OCI-LY7 (cell line): ENCODE measurements around the gene SMIM38. TPM values are rescaled to one million over a fixed set of nuclear protein-coding genes. Genes with fewer than 3 reads are reported as not detected.

ENCODE experiments used
- BruUV-seq: library from RNA; stranded (reverse); fragments of 400-500 nt; replicated peaks from 2 replicates; lab custom pipeline; 2021; lab: Mats Ljungman, UMichigan
- CTCF ChIA-PET: fragments of 300-600 bp; sonication (Branson Sonifier 250); formaldehyde crosslinking; loops from one replicate; lab custom pipeline; 2022; ENCODE audit warnings: antibody characterized with exemption; ENCODE audit not compliant: unreplicated experiment; lab: Charles Lee
- POLR2A ChIA-PET: fragments of 300-600 bp; sonication (Branson Sonifier 250); formaldehyde crosslinking; loops from one replicate; lab custom pipeline; 2022; ENCODE audit warnings: antibody characterized with exemption; lab: Charles Lee
- DNase-seq: peaks from one replicate; pipeline ENCODE4 v3.0.0-alpha.2; 2015; ENCODE audit warnings: low spot score
- H2AFZ ChIP-seq: fragments of 200-600 bp; sonication (generic), shearing (Covaris generic); 2 replicates; pipeline ENCODE4 v1.6.1; 2014; ENCODE audit warnings: mild to moderate bottlenecking, antibody characterized with exemption, low read length, moderate library complexity
- H3K27ac ChIP-seq: fragments of 200-600 bp; sonication (generic); 2 replicates; pipeline ENCODE4 v1.5.1; 2014; ENCODE audit warnings: mixed run types, low read depth, mild to moderate bottlenecking, moderate library complexity, low read length, inconsistent platforms; ENCODE audit not compliant: poor library complexity, severe bottlenecking
- H3K36me3 ChIP-seq: fragments of 200-600 bp; sonication (generic); 2 replicates; pipeline ENCODE4 v1.6.1; 2014; ENCODE audit warnings: mild to moderate bottlenecking, antibody characterized with exemption, low read length, moderate library complexity, mixed read lengths; ENCODE audit not compliant: insufficient read depth
- H3K4me1 ChIP-seq: fragments of 200-600 bp; sonication (generic); 2 replicates; pipeline ENCODE4 v1.5.1; 2014; ENCODE audit warnings: mild to moderate bottlenecking, low read length; ENCODE audit not compliant: insufficient read depth, poor library complexity, severe bottlenecking
- H3K4me2 ChIP-seq: fragments of 200-600 bp; sonication (generic); 2 replicates; pipeline ENCODE4 v1.6.1; 2014; ENCODE audit warnings: mild to moderate bottlenecking, low read length
- H3K4me3 ChIP-seq: fragments of 200-600 bp; sonication (generic); 2 replicates; pipeline ENCODE4 v1.5.1; 2014; ENCODE audit warnings: mild to moderate bottlenecking, low read depth, low read length; ENCODE audit not compliant: poor library complexity, severe bottlenecking
- H3K79me2 ChIP-seq: fragments of 200-600 bp; sonication (generic); 2 replicates; pipeline ENCODE4 v1.6.1; 2016; ENCODE audit warnings: low read depth, mild to moderate bottlenecking, low read length, moderate library complexity, mixed read lengths; ENCODE audit not compliant: insufficient read depth
- H3K9me2 ChIP-seq: fragments of 200-600 bp; sonication (generic); 2 replicates; pipeline ENCODE4 v1.6.1; 2016; ENCODE audit warnings: mild to moderate bottlenecking, low read length, mixed read lengths; ENCODE audit not compliant: insufficient read depth
- H3K9me3 ChIP-seq: fragments of 200-600 bp; sonication (generic); 2 replicates; pipeline ENCODE4 v1.6.1; 2014; ENCODE audit warnings: mild to moderate bottlenecking, mixed run types, low read length, mixed read lengths
- H4K20me1 ChIP-seq: fragments of 200-600 bp; sonication (generic); 2 replicates; pipeline ENCODE4 v1.6.1; 2014; ENCODE audit warnings: mild to moderate bottlenecking, antibody characterized with exemption, low read length, moderate library complexity, mixed read lengths; ENCODE audit not compliant: insufficient read depth
- EZH2phosphoT487 ChIP-seq: fragments of 200-600 bp; sonication (generic); IDR thresholded peaks from 2 replicates; pipeline ENCODE4 v1.6.1; 2018; ENCODE audit warnings: low read depth, borderline replicate concordance, mild to moderate bottlenecking, mixed run types, antibody characterized with exemption, low read length, moderate library complexity, mixed read lengths
- intact Hi-C: fragments of 100-400 bp; cut with micrococcal nuclease; formaldehyde crosslinking; loops from one replicate; pipeline ENCODE4 v1.10.0; 2022; ENCODE audit not compliant: unreplicated experiment
- total RNA-seq, 2 experiments: library from RNA; depleted of rRNA in 1 of 2; stranded (reverse); fragments of >200 nt in 1 of 2; shearing (Covaris generic) in 1 of 2; gene quantifications; 2 replicates each; pipeline ENCODE4 v1.2.3, GENCODE V29; 2014 to 2022
- TF ChIP-seq, protein P1 (sequence below): fragments of 200-600 bp; sonication (generic); conservative IDR thresholded peaks from 2 replicates; pipeline ENCODE4 v1.5.1; 2014; ENCODE audit warnings: mild to moderate bottlenecking, antibody characterized with exemption, low read length, moderate library complexity, mixed read lengths

Gene SMIM38
- total RNA-seq, 2 experiments from 2014 or later, result 0.11 to 0.63 TPM

DNA sequence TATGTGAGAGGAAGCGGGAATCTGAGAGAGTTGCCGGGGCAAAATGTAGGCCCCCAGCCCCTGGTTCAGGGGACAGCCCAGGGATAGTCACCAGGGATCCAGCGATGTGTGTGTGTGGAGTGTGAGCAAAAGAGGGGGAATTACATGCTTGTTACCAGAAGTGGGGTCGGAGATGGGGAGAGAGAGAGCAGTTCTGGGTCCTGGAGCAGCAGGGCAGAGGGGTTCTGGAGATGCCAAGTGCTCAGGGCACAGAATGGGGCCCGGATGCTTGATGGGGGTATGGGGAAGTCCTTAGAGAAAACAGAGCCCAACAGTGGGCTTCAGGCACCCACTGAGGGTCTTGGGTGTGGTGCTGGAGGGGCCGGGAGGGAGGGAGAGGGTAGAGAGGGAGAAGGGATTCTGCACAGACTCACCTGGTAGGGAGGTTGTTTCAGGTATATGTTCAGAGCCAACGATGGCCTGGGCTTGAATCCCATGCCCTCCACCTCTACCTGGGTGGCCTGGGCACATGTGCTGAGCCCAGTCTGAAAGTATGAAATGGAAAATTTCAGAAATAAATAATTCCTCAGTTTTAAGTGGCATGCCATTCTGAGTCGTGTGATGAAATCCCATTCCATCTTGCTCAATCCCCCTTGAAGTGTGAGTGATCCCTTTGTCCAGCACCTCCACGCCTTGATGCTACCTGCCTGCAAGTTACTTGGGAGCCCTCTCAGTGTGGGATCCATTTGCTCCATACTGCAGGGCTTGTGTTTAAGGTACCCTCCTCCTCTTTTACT is 12.4 kb downstream of the SMIM38 start:
- CTCF ChIA-PET, result no interaction called here
- no peak overlapping the region for H3K4me2 ChIP-seq

DNA sequence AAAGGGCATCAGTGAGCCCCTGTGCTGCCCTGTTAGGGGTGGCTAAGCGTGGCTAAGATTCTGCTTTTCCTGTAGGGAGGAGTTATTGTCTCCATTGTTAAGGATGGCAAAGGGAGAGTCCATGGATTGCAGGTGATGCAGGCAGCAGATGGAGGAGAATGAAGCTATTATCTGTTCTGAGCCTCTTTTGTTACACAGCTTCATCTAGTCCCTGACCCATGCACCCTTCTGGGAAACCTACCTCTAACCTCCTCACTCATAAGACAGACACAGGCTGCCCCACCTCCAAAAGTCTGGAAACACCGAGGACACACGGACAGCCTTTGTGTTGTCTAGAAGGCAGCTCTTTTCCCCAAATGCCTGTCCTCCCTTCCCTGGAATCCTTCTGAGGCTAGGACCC is 13.7 kb downstream of the SMIM38 start:
- Histone ChIP-seq H3K36me3 (no peaks in the 10 kb centered on the region), H3K9me3 (no peaks in the 10 kb centered on the region), H3K4me3 (no peak overlapping the region), H4K20me1 (no peaks in the 10 kb centered on the region), H3K4me2 (no peak overlapping the region), H3K4me1 (no peaks in the 10 kb centered on the region), H3K27ac (no peak overlapping the region), H2AFZ (no peak overlapping the region), H3K9me2 (no peaks in the 10 kb centered on the region), H3K79me2 (no peaks in the 10 kb centered on the region)
- POLR2A ChIA-PET, result no interaction called here
- DNase-seq, result no peak
- intact Hi-C loops, result no loop called here
- BruUV-seq, result no TSS peak
- CTCF ChIA-PET, result no interaction called here
- TF ChIP-seq, protein P1, sequence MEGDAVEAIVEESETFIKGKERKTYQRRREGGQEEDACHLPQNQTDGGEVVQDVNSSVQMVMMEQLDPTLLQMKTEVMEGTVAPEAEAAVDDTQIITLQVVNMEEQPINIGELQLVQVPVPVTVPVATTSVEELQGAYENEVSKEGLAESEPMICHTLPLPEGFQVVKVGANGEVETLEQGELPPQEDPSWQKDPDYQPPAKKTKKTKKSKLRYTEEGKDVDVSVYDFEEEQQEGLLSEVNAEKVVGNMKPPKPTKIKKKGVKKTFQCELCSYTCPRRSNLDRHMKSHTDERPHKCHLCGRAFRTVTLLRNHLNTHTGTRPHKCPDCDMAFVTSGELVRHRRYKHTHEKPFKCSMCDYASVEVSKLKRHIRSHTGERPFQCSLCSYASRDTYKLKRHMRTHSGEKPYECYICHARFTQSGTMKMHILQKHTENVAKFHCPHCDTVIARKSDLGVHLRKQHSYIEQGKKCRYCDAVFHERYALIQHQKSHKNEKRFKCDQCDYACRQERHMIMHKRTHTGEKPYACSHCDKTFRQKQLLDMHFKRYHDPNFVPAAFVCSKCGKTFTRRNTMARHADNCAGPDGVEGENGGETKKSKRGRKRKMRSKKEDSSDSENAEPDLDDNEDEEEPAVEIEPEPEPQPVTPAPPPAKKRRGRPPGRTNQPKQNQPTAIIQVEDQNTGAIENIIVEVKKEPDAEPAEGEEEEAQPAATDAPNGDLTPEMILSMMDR, result no peak
- TF ChIP-seq EZH2phosphoT487, result no peak

More for the DNA sequence above, 12.4 kb downstream of the SMIM38 start:
- Histone ChIP-seq H3K4me1 (no peaks in the 10 kb centered on the region), H3K79me2 (no peaks in the 10 kb centered on the region), H3K4me3 (no peak overlapping the region), H2AFZ (no peak overlapping the region), H3K27ac (no peak overlapping the region), H3K36me3 (no peaks in the 10 kb centered on the region), H4K20me1 (no peaks in the 10 kb centered on the region), H3K9me3 (no peaks in the 10 kb centered on the region), H3K9me2 (no peaks in the 10 kb centered on the region)
- POLR2A ChIA-PET, result no interaction called here
- DNase-seq, result no peak
- intact Hi-C loops, result no loop called here
- TF ChIP-seq EZH2phosphoT487, result no peak
- TF ChIP-seq, protein P1, result no peak
- no TSS peak for BruUV-seq

DNA sequence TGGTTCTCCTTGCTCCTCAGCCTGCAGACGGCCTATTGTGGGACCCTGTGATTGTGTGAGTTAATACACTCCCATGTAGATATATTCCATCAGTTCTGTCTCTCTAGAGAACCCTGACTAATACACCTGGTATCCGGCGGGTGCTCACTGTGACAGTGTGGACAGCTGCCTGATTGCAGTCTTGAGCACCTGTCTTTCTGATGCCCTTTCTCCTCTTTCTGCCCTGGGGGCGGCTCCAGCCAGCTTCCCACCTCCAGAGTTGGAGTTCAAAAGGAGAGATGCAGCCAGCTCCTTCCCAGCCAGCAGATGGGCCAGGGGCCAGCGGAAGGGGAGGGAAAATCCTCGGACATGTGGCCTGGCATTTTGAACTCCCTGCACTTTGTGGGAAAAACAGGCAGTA is 15.0 kb downstream of the SMIM38 start:
- Histone ChIP-seq H2AFZ (no peak overlapping the region), H3K4me1 (no peaks in the 10 kb centered on the region), H3K4me3 (no peak overlapping the region), H3K4me2 (no peak overlapping the region), H3K9me3 (no peaks in the 10 kb centered on the region), H3K27ac (no peak overlapping the region), H4K20me1 (no peaks in the 10 kb centered on the region), H3K9me2 (no peaks in the 10 kb centered on the region), H3K36me3 (no peaks in the 10 kb centered on the region), H3K79me2 (no peaks in the 10 kb centered on the region)
- TF ChIP-seq EZH2phosphoT487, result no peak
- ChIA-PET POLR2A (no interaction called here), CTCF (no interaction called here)
- DNase-seq, result no peak
- no TSS peak for BruUV-seq
- intact Hi-C loops, result no loop called here
